ENCODE measurements around the gene FGF5.

DNA sequence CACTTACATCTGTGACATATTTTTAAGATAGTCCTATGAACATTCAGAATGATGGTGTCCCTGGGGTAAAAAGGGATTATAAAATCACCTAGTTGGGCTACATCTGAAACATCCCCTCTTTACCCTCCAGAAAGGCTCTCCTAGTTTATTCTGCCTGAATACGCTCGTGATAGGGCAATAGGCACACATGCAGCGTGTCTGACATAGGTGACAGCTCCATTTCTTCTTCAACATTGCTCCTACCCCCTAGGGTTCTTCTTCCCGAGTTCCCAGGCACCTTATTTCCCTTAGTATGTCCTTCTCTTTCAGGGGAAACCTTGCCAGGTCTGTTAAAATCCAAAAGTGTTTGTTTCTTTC is 42.0 kb downstream of the FGF5 start:
- no peak for TF ChIP-seq SP1 (IDR thresholded peaks at IDR 0.05)
- no peak for TF ChIP-seq FOXM1 (IDR thresholded peaks at IDR 0.05; ENCODE audit: borderline replicate concordance)
